C4-2B (cell line): Measurements from ENCODE around the gene MAP1LC3B.

ENCODE experiments used
- H3K27ac ChIP-seq: fragments of 450-650 bp; 2 replicates; pipeline ENCODE4 v1.5.1; 2017
- ZFX ChIP-seq: fragments of 450-650 bp; IDR thresholded peaks from 2 replicates; pipeline ENCODE4 v1.6.1; 2017
- TF ChIP-seq, protein P1 (sequence below): fragments of 450-650 bp; conservative IDR thresholded peaks from 2 replicates; pipeline ENCODE4 v1.5.1; 2017; ENCODE audit warnings: mild to moderate bottlenecking

The MAP1LC3B gene

DNA sequence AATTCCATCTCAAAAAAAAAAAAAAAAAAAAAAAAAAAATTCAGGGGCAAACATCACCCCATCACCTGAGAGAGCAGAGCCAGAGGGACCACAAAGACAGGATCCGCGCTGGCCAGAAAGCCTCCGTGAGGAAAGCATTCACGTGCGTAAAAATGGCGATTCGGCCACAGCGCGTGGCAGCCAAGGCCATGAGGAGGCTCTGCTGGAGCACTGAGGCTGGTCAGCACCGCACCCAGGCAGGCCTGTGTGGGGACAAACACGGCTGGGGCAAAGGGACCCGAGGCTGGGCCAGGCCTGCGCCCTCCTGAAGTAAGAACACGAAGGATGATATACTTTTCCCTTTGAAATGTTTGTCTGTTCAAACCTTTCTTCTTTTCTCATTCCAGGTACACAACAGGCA is 45.2 kb downstream of the MAP1LC3B start:
- TF ChIP-seq ZFX = no peak
- TF ChIP-seq, protein P1, sequence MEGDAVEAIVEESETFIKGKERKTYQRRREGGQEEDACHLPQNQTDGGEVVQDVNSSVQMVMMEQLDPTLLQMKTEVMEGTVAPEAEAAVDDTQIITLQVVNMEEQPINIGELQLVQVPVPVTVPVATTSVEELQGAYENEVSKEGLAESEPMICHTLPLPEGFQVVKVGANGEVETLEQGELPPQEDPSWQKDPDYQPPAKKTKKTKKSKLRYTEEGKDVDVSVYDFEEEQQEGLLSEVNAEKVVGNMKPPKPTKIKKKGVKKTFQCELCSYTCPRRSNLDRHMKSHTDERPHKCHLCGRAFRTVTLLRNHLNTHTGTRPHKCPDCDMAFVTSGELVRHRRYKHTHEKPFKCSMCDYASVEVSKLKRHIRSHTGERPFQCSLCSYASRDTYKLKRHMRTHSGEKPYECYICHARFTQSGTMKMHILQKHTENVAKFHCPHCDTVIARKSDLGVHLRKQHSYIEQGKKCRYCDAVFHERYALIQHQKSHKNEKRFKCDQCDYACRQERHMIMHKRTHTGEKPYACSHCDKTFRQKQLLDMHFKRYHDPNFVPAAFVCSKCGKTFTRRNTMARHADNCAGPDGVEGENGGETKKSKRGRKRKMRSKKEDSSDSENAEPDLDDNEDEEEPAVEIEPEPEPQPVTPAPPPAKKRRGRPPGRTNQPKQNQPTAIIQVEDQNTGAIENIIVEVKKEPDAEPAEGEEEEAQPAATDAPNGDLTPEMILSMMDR = no peak

DNA sequence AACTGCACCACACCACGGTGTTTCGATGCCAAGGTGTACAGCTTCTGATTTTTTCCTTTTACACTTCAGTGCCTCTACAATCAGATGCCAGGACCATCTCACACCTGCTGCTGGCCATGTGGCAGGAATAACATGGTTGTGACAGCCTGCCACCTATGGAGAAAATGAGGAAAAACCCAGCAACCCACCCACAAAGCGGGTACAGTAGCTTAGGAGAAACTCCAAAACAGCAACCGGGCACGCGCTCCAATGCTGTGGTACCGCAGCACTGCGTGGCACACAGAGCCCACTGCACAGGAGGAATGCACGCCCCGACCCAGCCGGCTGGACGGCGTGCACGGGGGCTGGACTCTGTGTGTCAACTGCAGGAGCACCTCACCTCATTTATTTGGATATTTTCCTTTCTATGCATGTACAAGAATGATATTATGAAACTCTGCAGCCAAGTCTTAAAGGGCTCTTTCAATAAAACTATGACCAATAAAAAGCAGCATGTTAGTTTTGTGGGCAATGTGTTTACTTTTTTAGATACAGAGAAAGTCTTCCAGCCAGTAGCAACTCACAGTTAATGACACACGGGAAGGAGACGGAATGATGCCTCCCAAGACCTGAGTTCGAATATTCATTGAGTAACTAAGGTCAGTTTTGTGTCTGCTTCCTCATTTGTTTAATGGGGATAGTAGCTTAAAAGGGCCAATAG is 45.9 kb downstream of the MAP1LC3B start:
- H3K27ac ChIP-seq = no peak overlapping the region; the same call in 1 of the 2 replicates
- TF ChIP-seq ZFX = no peak
- TF ChIP-seq, protein P1 = no peak; the same call in 1 of the 2 replicates

More for the DNA sequence above, 45.2 kb downstream of the MAP1LC3B start:
- no peak overlapping the region for H3K27ac ChIP-seq

DNA sequence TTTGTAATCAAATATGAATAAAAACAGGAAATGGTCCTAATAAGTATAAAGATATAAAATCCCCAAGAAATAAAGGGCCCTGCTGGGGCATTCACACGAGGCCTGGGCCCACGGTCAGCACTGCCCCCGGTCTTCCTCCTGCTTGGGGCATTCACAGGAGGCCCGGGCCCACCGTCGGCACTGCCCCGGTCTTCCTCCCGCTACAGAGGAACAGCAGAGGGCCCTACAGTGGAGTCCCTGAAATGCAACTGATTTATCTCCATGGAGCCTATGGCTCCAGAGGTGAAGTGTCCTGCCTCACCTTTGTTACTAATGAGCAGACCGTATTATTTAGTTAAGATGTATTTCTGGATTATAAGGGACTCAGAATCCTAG is 46.5 kb downstream of the MAP1LC3B start:
- H3K27ac ChIP-seq = no peak overlapping the region
- no peak for TF ChIP-seq ZFX
- TF ChIP-seq, protein P1 = no peak

DNA sequence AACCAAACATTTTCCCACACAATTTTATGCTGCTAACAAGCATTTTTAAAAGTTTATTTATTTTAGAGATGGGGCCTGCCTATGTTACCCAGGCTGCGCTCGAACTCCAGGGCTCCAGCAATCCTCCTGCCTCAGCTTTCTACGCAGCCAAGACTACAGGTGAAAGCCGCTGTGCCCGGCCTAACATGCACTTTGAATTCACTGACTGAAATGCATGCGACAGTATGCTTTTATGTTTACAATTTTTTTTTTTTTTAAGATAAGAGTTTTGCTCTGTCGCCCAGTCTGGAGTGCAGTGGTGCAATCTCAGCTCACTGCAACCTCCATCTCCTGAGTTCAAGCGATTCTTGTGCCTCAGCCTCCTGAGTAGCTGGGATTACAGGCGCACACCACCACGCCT is 47.8 kb downstream of the MAP1LC3B start:
- H3K27ac ChIP-seq = no peak overlapping the region

DNA sequence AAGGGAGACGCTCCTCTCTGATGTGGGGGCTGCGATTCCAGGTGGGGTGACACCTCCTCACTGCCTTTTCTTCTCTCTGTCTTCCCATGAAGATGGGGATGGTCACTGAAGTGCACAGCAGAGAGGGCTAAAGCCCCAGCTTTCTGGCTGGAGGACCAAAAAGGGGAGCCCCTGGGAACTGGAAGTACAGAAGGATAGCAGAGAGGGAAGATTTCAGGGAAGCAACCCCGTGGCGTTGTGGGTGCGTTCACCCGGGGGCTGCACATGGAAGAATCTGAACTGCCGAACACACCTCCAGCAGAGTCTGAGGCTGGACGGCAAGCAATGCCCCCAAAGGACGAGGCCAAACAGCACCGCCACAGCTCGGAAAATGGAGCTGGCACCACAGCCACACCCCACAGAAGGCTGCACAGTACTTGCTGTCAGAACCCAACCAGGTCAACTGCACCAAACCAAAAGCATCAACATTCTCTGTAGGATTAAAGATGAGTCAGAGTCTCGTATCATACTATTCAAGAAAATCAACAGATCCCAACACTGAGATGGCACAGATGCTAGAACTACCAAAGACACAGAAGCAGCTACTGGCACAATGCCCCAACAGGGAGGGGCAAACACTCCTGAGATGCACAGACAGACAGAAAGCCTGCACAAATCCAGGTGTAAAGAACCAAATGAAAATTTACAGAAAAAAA is 49.9 kb downstream of the MAP1LC3B start:
- TF ChIP-seq, protein P1 = no peak
- no peak for TF ChIP-seq ZFX
- no peak overlapping the region for H3K27ac ChIP-seq

More for the DNA sequence above, 47.8 kb downstream of the MAP1LC3B start:
- TF ChIP-seq ZFX = no peak
- TF ChIP-seq, protein P1 = no peak

DNA sequence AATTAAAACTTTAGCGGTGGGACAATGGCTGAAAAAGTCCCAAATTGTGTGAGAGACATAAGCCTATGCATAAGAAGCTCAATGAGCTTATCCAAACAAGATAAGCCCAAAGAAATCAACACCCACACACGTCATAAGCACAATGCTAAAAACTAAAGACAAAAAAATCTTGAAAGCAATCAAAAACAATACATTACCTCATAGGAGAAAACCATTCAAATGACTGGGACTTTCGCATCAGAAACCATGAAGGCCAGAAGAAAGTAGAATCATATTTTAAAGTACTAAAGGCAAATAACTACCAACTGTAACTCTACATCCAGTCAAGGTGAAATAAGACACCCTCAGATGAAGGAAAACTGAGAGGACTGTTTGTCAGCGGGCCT is 50.4 kb downstream of the MAP1LC3B start:
- TF ChIP-seq, protein P1 = no peak
- no peak for TF ChIP-seq ZFX
- no peak overlapping the region for H3K27ac ChIP-seq

DNA sequence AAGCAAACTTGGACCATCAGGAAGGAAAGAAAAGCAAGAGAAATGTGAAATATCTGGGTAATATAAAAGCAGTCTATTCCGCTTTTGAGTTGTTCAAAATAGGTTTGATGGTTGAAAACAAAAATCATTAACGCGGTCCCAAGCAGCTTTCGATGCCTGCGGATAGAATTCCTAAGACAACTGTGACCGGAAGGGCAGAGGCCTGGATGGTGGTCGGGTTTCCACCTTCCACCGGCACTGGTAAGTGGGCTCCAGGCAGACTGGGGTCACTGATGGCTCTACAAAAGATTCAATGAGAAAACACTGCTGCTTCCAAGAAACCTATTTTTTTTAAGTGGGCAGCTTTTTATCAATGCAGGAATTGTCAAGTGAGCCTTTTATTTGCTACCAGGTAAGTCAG is 50.9 kb downstream of the MAP1LC3B start:
- no peak for TF ChIP-seq ZFX
- TF ChIP-seq, protein P1 = no peak
- H3K27ac ChIP-seq = no peak overlapping the region
